Measurements from ENCODE around the gene OR56B1.
A peak's percentile ranks its signal among the peaks of the same experiment; 100 is the strongest.
"Not testable (repeated sequence)": the region's sequence is repeated elsewhere in the genome, so short reads cannot be mapped to it uniquely, and the experiment has no call there.

The OR56B1 gene

GRCh38 chr11:5705688-5706087, 30.6 kb upstream of the OR56B1 start:
- Mint-ChIP-seq H3K4me1 (ENCODE audit: low read depth) (peaks cover 24% of the 10 kb centered on the region), H3K9me3 (no peaks in the 10 kb centered on the region), H3K36me3 (ENCODE audit: low read depth) (peaks cover 63% of the 10 kb centered on the region), H3K27ac (no peak overlapping the region), H3K27me3 (ENCODE audit: low read depth) (no peaks in the 10 kb centered on the region), H3K4me3 (no peak overlapping the region)

- Mint-ChIP-seq H3K4me1 (ENCODE audit: low read depth) (peaks cover 7% of the 10 kb centered on the region), H3K9me3 (no peaks in the 10 kb centered on the region), H3K27ac (no peak overlapping the region), H3K27me3 (ENCODE audit: low read depth) (no peaks in the 10 kb centered on the region), H3K36me3 (ENCODE audit: low read depth) (peaks cover 37% of the 10 kb centered on the region), H3K4me3 (no peak overlapping the region)
These were observed 23.7 kb upstream of the OR56B1 start for GRCh38 chr11:5712507-5712906.

- Mint-ChIP-seq H3K27me3 (ENCODE audit: low read depth) (no peaks in the 10 kb centered on the region), H3K4me3 (no peak overlapping the region), H3K27ac (no peak overlapping the region), H3K4me1 (ENCODE audit: low read depth) (peaks cover 4% of the 10 kb centered on the region), H3K9me3 (peaks cover 5% of the 10 kb centered on the region), H3K36me3 (ENCODE audit: low read depth) (peaks cover 33% of the 10 kb centered on the region)
These were observed 22.6 kb upstream of the OR56B1 start for GRCh38 chr11:5713695-5714094.

- H3K9me3 Mint-ChIP-seq; H3K4me1 Mint-ChIP-seq (ENCODE audit: low read depth); H3K27me3 Mint-ChIP-seq (ENCODE audit: low read depth); H3K4me3 Mint-ChIP-seq: not testable (repeated sequence)
- peaks cover 31% of the 10 kb centered on the region for H3K36me3 Mint-ChIP-seq (ENCODE audit: low read depth)
- H3K27ac Mint-ChIP-seq, result peak overlapping the region; percentile 11
These were observed 19.7 kb upstream of the OR56B1 start for GRCh38 chr11:5716518-5716917.

GRCh38 chr11:5719703-5720495, 16.3 kb upstream of the OR56B1 start:
- H3K27ac Mint-ChIP-seq, result no peak overlapping the region
- H3K9me3 Mint-ChIP-seq, result peaks cover 5% of the 10 kb centered on the region
- no peaks in the 10 kb centered on the region for H3K27me3 Mint-ChIP-seq (ENCODE audit: low read depth)

GRCh38 chr11:5722622-5723021, 13.6 kb upstream of the OR56B1 start:
- peaks cover 18% of the 10 kb centered on the region for H3K36me3 Mint-ChIP-seq (ENCODE audit: low read depth)
- no peak overlapping the region for H3K4me3 Mint-ChIP-seq
- peaks cover 5% of the 10 kb centered on the region for H3K9me3 Mint-ChIP-seq
- no peaks in the 10 kb centered on the region for H3K4me1 Mint-ChIP-seq (ENCODE audit: low read depth)
- no peaks in the 10 kb centered on the region for H3K27me3 Mint-ChIP-seq (ENCODE audit: low read depth)
- H3K27ac Mint-ChIP-seq, result no peak overlapping the region

More at GRCh38 chr11:5719703-5720495, 16.3 kb upstream of the OR56B1 start:
- Mint-ChIP-seq H3K4me1 (ENCODE audit: low read depth) (no peaks in the 10 kb centered on the region), H3K4me3 (no peak overlapping the region), H3K36me3 (ENCODE audit: low read depth) (peaks cover 20% of the 10 kb centered on the region)

GRCh38 chr11:5726351-5726750, 9.9 kb upstream of the OR56B1 start:
- Mint-ChIP-seq H3K27ac (no peak overlapping the region), H3K4me3 (no peak overlapping the region), H3K9me3 (no peaks in the 10 kb centered on the region), H3K4me1 (ENCODE audit: low read depth) (no peaks in the 10 kb centered on the region), H3K36me3 (ENCODE audit: low read depth) (peaks cover 3% of the 10 kb centered on the region), H3K27me3 (ENCODE audit: low read depth) (no peaks in the 10 kb centered on the region)

GRCh38 chr11:5727691-5728090, 8.6 kb upstream of the OR56B1 start:
- H3K27ac Mint-ChIP-seq, result no peak overlapping the region
- no peaks in the 10 kb centered on the region for H3K27me3 Mint-ChIP-seq (ENCODE audit: low read depth)
- no peaks in the 10 kb centered on the region for H3K4me1 Mint-ChIP-seq (ENCODE audit: low read depth)
- no peak overlapping the region for H3K4me3 Mint-ChIP-seq
- peaks cover 3% of the 10 kb centered on the region for H3K36me3 Mint-ChIP-seq (ENCODE audit: low read depth)
- H3K9me3 Mint-ChIP-seq, result no peaks in the 10 kb centered on the region

- Mint-ChIP-seq H3K36me3 (ENCODE audit: low read depth) (peaks cover 1% of the 10 kb centered on the region), H3K27me3 (ENCODE audit: low read depth) (peaks cover 12% of the 10 kb centered on the region), H3K27ac (no peak overlapping the region), H3K9me3 (peaks cover 20% of the 10 kb centered on the region), H3K4me3 (no peak overlapping the region), H3K4me1 (ENCODE audit: low read depth) (no peaks in the 10 kb centered on the region)
These were observed 843 bp downstream of the OR56B1 start for GRCh38 chr11:5737091-5737490.

GRCh38 chr11:5737670-5738392, 1.6 kb downstream of the OR56B1 start:
- Mint-ChIP-seq H3K9me3 (peaks cover 20% of the 10 kb centered on the region), H3K4me3 (no peak overlapping the region), H3K27ac (no peak overlapping the region), H3K4me1 (ENCODE audit: low read depth) (no peaks in the 10 kb centered on the region), H3K36me3 (ENCODE audit: low read depth) (peaks cover 1% of the 10 kb centered on the region), H3K27me3 (ENCODE audit: low read depth) (peaks cover 12% of the 10 kb centered on the region)

- Mint-ChIP-seq H3K36me3 (ENCODE audit: low read depth) (peaks cover 1% of the 10 kb centered on the region), H3K27me3 (ENCODE audit: low read depth) (peaks cover 12% of the 10 kb centered on the region), H3K4me1 (ENCODE audit: low read depth) (no peaks in the 10 kb centered on the region), H3K4me3 (no peak overlapping the region), H3K9me3 (peaks cover 20% of the 10 kb centered on the region), H3K27ac (no peak overlapping the region)
These were observed 2.2 kb downstream of the OR56B1 start for GRCh38 chr11:5738431-5738830.

- H3K4me1 Mint-ChIP-seq (ENCODE audit: low read depth), result no peaks in the 10 kb centered on the region
- H3K27ac Mint-ChIP-seq, result no peak overlapping the region
- no peaks in the 10 kb centered on the region for H3K36me3 Mint-ChIP-seq (ENCODE audit: low read depth)
- H3K4me3 Mint-ChIP-seq, result no peak overlapping the region
- H3K9me3 Mint-ChIP-seq, result peaks cover 3% of the 10 kb centered on the region
- H3K27me3 Mint-ChIP-seq (ENCODE audit: low read depth), result peaks cover 5% of the 10 kb centered on the region
These were observed 10.4 kb downstream of the OR56B1 start for GRCh38 chr11:5746614-5747013.

- no peak overlapping the region for H3K27ac Mint-ChIP-seq
- H3K36me3 Mint-ChIP-seq (ENCODE audit: low read depth), result no peaks in the 10 kb centered on the region
- H3K4me1 Mint-ChIP-seq (ENCODE audit: low read depth), result no peaks in the 10 kb centered on the region
- H3K4me3 Mint-ChIP-seq, result no peak overlapping the region
- H3K9me3 Mint-ChIP-seq, result no peaks in the 10 kb centered on the region
- no peaks in the 10 kb centered on the region for H3K27me3 Mint-ChIP-seq (ENCODE audit: low read depth)
These were observed 13.6 kb downstream of the OR56B1 start for GRCh38 chr11:5749836-5750235.

- Mint-ChIP-seq H3K27me3 (ENCODE audit: low read depth) (peaks cover 3% of the 10 kb centered on the region), H3K4me1 (ENCODE audit: low read depth) (no peaks in the 10 kb centered on the region), H3K4me3 (no peak within 1 kb of the TSS), H3K36me3 (ENCODE audit: low read depth) (no peaks in the 10 kb centered on the region), H3K27ac (no peak within 1 kb of the TSS), H3K9me3 (no peaks in the 10 kb centered on the region)
These were observed 17.7 kb downstream of the OR56B1 start, which contains the start of gene OR52N4 for GRCh38 chr11:5753943-5754342. Gene OR52N4 (plus strand): TSS chr11:5754243. CDS start chr11:5754741, 498 bp downstream.

GRCh38 chr11:5767056-5767455, 30.8 kb downstream of the OR56B1 start:
- H3K27me3 Mint-ChIP-seq (ENCODE audit: low read depth), result no peaks in the 10 kb centered on the region
- no peak overlapping the region for H3K27ac Mint-ChIP-seq
- H3K36me3 Mint-ChIP-seq (ENCODE audit: low read depth), result no peaks in the 10 kb centered on the region
- H3K4me1 Mint-ChIP-seq (ENCODE audit: low read depth), result no peaks in the 10 kb centered on the region
- no peak overlapping the region for H3K4me3 Mint-ChIP-seq
- no peaks in the 10 kb centered on the region for H3K9me3 Mint-ChIP-seq

Data from T-helper 1 cell treated with Interleukin-12 subunit alpha and Interleukin-12 subunit beta and Interleukin-4 antibody, amounts not matched to agents 30 μg/mL and 1 μg/mL, for 36 hours (primary cell).